IPS DF 4.7 (cell line): ENCODE data around the gene CEP68.
"Not testable (repeated sequence)": the region's sequence is repeated elsewhere in the genome, so short reads cannot be mapped to it uniquely, and the experiment has no call there.

Source experiments
- DNase-seq: peaks from one replicate; pipeline ENCODE4 v3.0.0-alpha.2; 2013; ENCODE audit warnings: low spot score; ENCODE audit errors: extremely low read depth

The CEP68 gene

DNA sequence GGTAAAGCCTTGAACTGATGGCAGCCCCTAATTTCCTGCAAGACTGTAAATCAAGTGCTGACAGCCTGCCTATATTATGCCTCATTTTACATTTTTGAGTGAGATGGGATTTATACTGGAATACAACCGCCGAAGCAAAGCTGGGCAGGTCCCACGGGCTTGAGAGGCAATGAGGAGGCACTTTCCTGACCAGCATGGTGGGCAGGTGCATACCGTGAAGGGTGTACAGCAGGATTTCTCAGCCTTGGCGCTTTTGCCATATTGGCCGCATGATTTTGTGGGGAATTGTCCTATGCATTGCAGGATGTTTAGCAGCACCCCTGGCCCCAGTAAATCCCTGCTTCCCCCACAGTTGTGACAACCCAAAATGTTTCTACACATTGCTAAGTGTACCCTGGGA is 22.8 kb downstream of the CEP68 start:
- no peak for DNase-seq

DNA sequence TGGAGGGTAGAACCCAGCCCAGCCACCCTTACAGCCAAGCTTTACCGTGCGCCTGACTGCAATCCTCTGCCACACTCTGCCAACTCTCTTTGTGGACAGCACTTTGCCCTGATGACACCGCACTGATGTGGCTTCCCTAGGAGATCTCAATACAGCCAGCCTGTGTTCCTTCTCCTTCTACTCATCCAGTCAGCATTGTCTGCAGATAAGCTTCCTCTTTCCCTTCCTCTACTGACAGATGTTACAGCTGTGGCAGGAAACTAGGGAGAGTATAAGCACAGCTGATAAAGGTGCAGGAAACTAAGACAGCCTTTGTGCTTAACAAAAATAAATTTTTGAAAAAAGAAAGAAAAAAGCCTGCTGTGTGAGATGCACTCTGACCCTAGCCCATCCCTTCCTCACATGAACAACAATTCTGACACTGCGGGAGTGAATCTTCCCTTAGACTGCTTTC is 25.0 kb downstream of the CEP68 start:
- DNase-seq, result no peak

DNA sequence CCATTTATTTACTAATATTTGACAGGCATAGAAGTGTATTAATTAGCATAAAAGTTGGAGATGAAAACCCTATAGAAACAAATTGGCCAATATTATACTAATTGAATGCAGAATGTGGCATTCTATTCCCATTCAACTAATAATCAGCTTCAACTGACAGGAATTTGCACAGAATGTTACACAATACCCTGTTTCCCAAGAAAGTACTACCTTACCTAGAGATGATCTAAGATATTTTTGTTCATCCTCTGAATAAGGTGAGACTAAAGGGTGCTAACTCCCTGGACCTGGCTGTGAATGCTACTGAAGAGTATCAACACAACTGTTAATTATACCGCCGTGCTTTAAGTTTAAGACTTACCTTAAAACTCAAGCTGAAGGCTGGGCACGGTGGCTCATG is 28.9 kb downstream of the CEP68 start:
- DNase-seq, result no peak

DNA sequence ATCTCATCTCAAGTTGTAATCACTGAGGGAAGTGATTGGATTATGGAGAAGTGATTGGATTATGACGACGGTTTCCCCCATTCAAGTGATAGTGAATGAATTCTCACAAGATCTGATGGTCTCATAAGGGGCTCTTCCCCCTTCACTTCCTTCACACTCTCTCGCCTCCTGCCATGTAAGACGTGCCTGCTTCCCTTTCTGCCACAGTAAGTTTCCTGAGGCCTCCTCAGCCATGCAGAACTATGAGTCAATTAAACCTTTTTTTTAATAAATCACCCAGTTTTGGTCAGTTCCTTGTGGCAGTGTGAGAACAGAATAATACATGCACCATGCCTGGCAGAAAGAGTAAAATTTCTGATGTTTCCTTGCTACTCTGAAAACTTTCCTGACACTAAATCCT is 36.6 kb downstream of the CEP68 start:
- no peak for DNase-seq

DNA sequence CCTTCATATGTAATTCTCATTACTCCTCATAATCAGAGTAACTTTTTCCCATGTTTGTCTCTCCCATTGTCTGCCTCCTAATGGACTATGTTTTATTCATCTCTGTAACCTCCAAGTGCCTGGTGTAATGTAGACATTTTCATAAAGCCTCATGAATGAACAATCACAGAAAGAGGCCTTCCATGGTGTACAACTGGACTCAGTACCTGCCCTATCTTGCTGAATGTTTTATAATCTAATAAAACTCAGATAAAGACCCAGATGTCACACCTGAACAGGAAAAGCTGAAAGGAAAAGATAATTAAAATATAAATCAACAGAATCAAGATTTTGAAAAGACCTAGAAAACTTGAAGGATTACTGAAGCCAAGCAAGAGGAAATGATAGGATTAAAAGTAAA is 37.0 kb downstream of the CEP68 start:
- no peak for DNase-seq

DNA sequence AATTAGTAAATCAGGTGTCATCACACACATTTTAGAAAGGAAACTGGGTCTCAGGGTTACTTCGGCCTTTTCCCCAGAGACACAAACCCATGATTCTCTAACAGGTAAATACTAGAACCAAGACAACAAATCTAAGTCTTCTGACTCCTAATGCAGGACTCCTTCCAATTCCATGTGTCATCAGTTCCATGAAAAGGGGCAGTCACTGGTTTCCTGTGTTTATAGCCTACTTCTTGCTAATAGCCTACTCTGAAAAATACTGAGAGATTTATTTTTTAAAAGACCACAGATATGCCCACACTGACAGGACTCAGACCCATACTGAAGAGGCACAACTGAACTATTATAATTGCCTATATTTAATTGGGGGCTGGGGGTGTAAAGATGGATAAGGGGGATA is 40.7 kb downstream of the CEP68 start:
- DNase-seq, result no peak

DNA sequence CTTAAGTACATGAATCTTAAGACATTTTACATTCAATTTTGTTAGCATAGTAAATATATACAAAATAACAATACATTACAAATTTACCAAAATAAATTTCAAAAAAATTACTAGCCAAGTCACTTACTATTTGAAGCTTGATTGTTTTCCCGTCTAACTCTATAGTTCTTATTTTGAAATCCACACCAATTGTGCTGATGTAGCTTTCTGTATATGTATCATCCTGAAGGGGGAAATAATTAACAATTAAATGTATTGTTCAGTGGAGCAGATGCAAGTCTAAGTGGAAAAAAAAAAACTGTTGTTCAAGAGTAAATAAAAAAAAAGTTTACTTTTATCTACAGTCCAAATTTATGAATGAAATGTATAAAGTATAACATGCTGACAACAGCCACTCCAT is 41.6 kb downstream of the CEP68 start:
- DNase-seq, result no peak

DNA sequence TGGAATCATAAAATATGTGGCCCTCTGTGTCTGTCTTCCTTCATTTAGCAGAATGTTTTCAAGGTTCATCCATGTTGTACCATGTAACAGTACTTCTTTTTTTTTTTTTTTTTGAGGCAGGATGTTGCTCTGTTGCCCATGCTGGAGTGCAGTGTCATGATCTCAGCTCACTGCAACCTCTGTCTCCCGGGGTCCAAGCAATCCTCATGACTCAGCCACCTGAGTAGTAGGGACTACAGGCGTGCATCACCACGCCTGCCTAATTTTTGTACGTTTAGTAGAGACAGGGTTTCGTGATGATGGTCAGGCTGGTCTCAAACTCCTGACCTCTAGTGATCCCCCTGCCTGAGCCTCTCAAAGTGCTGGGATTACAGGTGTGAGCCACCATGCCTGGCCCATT is 42.5 kb downstream of the CEP68 start:
- DNase-seq, result no peak

DNA sequence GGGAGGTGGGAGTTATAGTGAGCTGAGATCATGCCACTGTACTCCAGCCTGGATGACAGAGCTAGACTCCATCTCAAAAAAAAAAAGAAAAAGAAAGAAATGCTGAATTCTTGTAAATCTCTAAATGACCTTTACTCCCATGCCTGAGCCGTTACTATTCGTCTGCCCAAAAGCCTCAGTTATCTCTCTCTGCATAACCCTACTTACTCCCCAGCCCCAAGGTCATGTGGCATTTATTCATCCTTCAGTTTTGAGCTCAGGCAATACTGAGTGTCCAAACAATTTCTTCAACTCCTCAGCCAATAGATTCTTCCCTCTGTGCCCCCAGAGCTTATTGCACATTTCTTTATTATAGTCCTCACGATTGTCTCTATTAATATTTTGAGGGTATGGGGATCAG is 44.9 kb downstream of the CEP68 start:
- DNase-seq, result no peak

DNA sequence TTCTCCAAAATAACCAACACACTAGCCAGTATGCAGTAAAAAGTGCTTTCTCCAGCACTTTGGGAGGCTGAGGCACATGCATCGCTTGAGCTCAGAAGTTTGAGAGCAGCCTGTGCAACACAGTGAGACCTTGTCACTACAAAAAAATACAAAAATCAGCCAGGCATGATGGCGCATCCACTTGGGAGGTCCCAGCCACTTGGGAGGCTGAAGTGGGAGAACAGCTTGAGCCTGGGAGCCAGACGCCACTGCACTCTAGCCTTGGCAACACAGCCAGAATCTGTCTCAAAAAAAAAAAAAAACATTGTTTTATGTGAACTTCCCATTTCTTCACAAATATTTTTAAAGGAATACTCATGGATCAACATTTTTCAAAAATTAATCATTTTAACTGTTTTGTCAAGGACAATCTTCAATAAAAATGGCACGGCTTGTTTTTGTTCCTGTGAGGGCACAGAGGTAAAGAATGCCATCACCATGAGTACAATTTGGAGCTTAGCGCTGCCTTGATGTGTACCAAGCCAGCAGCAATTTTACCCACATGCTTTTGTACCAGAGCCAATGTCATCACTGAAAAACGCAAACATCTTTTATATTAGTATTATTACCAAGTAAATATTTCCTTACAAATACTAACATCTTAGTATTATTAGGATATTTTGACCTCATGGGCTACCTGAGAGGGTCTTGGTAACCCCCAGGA is 46.9 kb downstream of the CEP68 start:
- no peak for DNase-seq

DNA sequence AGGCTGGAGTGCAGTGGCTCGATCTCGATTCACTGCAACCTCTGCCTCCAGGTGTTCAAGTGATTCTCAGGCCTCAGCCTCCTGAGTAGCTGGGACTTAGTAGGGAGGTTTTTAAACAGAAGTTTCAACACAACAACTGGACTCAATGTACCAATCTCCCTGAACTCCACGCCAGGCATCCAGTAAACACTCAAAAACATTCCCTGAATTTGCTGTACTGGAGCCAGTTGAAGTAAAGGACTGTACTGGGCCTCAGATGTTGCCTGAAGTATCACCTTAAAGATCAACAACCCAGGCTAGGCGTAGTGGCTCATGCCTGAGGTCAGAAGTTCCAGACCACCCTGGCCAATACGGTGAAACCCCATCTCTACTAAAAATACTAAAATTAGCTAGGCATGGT is 51.3 kb downstream of the CEP68 start:
- DNase-seq, result no peak

DNA sequence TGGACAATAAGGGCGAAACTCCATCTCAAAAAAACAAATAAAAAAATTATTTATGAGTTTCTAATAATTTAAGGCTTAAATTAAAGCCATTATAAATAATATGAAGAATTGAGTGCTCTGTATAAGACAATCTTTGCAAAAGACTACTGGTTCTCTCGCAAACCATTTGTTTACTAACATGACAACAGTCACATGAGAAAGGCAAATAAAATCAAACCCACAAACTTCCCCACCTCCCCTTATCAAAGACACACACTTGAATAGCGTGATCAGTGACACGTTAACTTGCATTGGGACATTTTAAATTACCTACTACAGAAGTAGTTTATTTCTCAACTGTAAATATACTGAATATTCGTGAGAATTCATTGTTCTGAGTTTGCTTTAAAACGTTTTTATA is 52.6 kb downstream of the CEP68 start:
- no peak for DNase-seq

DNA sequence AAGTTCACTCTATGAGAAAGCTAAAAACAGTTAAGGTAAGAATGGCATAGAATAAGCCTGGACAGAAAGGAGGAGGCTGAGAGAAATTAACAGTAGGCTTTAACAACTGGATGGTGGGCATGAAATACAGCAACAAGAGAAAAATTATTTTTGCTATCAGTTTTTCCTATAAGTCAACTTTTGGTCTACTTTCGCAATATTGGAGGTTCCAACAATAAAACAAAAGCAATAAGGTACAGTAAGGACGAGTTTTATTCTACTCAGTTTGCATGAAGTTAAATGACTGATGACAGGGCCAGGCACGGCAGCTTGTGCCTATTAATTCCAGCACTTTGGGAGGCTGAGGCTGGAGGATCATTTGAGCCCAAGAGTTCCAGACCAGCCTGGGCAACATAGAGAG is 56.4 kb downstream of the CEP68 start:
- no peak for DNase-seq

DNA sequence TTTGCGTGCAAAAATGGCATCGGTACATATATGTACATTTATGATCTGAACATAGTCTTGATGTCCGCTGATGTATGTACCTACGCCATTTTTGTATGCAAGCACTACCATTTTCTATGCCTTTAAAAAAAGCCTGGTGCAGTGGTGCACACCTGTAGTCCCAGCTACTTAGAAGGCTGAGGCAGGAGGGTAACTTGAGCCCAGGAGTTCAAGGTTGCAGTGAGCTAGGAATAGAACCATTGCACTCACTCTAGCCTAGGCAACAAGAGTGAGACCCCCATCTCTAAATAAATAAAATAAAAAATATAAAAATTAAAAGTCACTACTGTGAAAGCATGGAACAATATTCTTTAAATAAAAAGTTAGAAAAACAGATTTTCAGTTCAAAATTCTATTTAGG is 57.0 kb downstream of the CEP68 start:
- DNase-seq, result no peak

DNA sequence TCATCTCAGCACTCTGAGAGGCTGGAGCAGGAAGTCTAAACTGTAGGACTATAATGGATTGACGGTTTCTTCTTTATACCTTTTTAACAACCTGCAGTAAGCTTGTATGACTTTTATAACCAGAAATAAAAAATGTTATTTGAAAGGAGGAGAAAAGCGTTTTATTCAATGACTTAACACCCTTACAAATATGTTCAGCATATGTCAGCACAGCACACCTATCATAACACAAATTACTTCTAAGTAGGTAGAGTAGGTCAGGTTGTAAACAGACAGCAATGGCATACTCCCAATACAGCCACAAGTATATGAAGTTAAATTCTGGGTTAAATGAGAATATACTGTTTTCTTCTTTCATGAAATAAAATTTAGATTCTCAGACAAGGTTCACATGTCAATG is 57.6 kb downstream of the CEP68 start:
- DNase-seq, result no peak

DNA sequence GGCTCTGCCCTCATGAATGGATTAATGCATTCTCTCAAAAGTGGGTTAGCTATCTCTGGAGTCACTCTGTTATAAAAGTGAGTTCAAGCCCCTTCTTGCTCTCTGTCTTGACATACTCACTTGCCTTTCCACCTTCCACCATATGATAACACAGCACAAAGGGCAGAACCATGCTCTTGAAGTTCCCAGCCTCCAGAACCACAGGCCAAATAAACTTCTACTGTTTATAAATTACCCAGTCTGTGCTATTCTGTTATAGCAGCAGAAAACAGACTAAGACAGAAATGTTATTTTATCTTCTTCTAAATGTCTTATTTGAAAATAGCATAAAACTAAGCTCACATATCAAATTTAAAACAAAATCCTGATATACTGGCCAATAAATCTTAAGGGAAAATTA is 58.7 kb downstream of the CEP68 start:
- DNase-seq, result no peak

DNA sequence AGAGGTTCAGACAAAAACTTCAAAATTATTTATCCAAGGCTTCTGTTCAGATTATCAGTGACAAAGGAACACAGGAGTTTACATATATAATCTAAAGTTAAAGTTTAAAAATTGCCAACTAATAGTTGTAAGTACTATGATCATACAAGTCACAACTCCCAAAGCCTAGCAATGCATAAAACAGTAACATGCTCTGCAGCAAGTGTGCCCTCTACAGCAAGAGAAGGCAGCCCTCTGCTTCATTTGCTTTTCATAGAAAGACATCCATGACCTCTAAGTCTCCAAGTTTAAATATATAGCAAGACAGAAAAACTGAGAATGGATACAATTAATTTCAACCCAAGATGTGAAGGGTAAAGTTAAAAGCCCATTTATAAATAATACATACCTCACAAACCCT is 60.4 kb downstream of the CEP68 start:
- no peak for DNase-seq

DNA sequence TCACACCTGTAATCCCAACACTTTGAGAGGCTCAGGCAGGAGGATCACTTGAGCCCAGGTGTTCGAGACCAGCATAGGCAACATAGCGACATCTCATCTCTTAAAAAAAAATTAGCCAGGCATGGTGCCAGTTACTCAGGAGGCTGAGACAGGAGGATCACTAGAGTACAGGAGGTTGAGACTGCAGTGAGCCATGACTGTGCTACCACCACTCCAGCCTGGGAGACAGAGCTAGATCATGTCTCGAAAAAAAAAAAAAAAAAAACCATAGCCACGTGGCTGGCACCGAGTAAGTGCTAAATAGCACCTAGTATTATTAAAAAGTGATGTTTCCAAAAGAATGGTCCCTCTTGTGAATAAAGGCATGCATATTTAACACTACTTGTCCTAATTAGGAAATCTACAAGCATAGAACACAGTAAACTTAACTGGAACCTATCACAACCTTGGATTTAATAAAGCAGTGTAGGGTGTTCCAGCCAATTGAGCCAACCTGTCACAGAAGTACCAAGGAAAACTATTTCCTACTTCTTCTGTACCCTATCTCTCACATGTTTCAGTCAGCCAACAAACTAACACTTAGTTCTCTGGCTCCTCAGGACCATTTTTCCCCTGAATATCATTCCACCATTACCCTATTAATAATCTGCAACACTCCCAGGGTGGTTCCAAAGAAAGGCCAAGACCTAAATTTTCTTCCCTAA is 64.9 kb downstream of the CEP68 start:
- no peak for DNase-seq

DNA sequence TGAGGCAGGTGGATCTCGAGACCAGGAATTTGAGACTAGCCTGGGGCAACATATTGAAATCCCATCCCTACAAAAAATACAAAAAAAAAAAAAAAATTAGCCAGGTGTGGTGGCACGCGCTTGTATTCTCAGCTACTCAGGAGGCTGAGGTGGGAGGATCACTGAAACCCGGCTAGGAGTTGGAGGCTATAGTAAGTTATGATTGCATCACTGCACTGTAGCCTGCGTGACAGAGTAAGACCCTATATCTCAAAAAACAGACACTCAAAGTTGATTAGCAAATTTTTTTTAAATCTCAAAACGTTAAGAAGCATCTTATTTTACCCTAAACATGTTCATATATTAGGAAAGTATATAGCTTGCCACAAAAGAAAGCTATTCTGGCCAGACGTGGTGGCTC is 66.1 kb downstream of the CEP68 start:
- DNase-seq, result no peak

DNA sequence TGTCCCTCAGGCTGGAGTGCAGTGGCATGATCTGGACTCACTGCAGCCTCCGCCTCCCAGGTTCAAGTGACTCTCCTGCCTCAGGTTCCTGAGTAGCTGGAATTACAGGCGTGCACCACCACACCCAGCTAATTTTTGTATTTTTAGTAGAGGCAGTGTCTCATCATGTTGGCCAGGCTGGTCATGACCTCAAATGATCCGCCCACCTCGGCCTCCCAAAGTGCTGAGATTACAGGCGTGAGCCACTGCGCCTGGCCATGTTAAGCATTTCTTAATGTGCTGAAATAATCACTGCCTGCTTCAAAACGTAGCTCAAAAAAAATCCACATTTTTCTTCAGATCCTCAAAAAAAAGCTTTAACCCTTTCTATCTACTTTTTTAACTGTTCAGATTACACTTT is 69.2 kb downstream of the CEP68 start:
- not testable (repeated sequence) for DNase-seq

DNA sequence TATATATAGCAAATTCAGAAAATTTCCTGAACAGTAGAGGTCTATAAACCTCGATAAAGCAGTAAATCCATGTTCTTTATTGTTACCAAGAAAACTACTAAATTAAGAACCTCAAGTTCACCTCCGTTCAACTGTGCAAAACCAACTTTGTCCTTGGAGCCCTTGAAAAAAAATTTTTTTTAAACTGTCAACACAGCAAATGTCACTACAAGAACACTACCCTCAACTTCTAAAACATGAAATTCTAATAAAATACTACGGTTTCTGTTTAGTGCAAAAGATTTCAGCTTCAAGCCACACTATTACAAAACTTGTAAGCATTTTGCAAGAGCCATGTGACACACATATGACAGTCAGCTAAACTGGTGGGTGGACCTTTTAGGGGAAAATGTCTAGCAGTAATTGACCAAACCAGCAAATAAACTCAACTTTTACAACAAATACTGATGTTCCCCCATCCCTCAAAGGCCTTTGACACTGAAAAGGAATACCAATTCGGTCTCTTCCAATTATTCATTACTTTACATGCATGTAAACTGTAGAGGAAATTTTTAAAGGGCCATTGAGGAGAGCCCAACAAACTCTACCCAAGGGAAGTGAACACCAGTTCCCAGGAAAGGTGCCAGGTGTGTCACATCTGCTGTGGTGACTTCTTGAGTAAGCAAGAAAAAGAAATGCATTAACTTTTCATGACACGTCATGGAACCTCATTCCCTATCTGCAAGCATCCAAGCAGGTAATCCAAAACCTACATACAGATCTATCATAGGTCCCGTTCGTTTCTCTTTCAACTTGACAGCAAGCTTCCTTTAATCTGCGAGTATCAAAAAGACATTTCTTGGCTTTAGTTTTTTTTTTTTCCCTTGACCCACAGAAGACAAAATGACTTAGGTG is 72.3 kb downstream of the CEP68 start:
- DNase-seq, result no peak

DNA sequence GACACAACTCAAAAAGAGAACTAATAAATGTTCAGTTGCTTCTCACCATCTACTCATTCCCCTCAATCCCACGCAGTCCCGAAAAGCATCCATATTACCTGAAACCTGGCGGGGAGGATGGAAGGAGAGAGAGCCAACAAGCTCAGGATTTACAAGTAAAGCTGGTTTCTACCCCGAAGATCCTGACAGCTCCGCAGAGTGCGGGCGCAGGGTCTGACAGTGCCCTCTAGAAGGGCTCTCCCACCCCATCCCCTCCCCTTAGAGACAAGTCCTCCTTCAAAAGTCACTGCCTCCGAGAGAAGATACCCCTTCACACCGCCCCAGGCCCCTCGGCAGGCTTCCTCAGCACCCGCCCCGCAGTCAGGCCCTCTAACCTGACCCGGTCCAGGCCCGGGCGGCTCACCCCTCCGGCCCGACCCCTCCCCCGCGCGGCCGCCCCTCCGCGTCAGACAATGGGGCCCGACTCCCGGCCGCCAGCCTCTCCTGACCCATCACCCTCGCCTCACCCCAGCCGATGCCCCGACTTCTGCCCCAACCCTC is 73.1 kb downstream of the CEP68 start:
- DNase-seq, result no peak
